ENCODE measurements around the gene KNSTRN. TPM values are rescaled to one million over a fixed set of nuclear protein-coding genes. Genes with fewer than 3 reads are reported as not detected.

Gene KNSTRN
- total RNA-seq, 1 donor from 2014 or later = 152 TPM

DNA sequence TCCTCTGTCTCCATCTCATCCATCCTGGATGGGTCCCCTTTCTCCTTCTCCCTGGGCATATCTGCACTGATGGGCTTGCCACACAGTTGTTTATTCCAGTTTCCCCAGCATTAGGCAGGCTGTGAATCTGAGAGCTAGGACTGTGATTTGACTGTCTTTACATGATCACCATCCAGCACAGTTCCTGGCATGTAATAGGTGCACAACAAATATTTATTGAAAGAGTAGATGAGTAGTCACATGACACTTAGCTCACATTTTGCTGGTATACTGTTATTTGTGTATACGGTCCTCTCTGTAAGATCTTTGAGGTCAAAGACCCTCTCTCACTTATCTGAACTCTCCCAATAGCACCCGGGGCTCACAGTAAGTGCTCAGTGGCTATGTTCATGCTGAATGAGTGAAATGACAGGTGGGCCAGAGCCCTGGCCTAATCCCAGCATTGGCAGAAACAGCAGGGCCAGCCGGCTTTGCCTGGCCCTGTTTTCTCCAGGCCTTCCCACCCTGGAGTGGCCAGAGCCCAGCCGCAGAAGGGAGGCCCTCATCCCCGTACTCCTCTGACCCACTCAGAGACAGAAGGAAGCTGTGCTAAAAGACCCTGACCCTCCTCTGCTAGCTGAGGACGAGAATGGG lies 42.1 kb downstream of the KNSTRN start:
- no peak for TF ChIP-seq EZH2 (IDR thresholded peaks at IDR 0.05)
- no peak for TF ChIP-seq CTCF (IDR thresholded peaks at IDR 0.05)
- no peak for TF ChIP-seq EZH2phosphoT487 (IDR thresholded peaks at IDR 0.05)
- peaks cover 4% of the 10 kb centered on the region for H3K4me1 Mint-ChIP-seq

DNA sequence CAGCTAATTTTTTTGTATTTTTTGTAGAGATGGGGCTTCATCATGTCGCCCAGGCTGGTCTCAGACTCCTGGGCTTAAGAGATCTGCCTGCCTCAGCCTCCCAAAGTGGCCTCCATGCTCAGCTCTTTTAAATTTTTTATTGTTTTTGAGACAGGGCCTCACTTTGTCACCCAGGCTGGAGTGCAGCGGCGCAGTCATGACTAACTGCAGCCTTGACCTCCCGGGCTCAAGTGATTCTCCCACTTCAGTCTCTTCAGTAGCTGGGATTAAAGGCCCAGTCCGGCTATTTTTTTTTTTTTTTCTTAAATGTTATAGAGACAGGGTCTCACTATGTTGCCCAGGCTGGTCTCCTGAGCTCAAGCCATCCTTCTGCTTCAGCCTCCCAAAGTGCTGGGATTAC lies 43.2 kb downstream of the KNSTRN start:
- Mint-ChIP-seq H3K4me1 (peaks cover 13% of the 10 kb centered on the region), H3K27ac (no peak overlapping the region), H3K27me3 (ENCODE audit: insufficient read depth, low read depth) (peaks cover 9% of the 10 kb centered on the region), H3K36me3 (no peaks in the 10 kb centered on the region), H3K4me3 (no peak overlapping the region), H3K9me3 (no peaks in the 10 kb centered on the region)
- Histone ChIP-seq H4K20me1 (ENCODE audit: low read depth) (peaks cover 10% of the 10 kb centered on the region), H3K4me1 (peaks cover 10% of the 10 kb centered on the region), H3K9me3 (ENCODE audit: low read depth) (no peaks in the 10 kb centered on the region), H3K9ac (no peak overlapping the region), H3F3A (ENCODE audit: low read depth) (peaks cover 11% of the 10 kb centered on the region), H3K79me2 (ENCODE audit: low read depth) (no peaks in the 10 kb centered on the region), H2AFZ (replicated peaks) (no peak overlapping the region), H3K27ac (no peak overlapping the region), H3K36me3 (no peaks in the 10 kb centered on the region), H3K27me3 (peaks cover 3% of the 10 kb centered on the region), H3K4me2 (no peak overlapping the region), H3K4me3 (no peak overlapping the region)
- TF ChIP-seq CTCF (IDR thresholded peaks at IDR 0.05) = no peak
- no peak for TF ChIP-seq EZH2phosphoT487 (IDR thresholded peaks at IDR 0.05)
- no peak for TF ChIP-seq EZH2 (IDR thresholded peaks at IDR 0.05)
- no peak for DNase-seq (ENCODE audit: low spot score)

More for the DNA sequence above, 42.1 kb downstream of the KNSTRN start:
- no peak for DNase-seq (ENCODE audit: low spot score)
- Mint-ChIP-seq H3K27me3 (ENCODE audit: insufficient read depth, low read depth) (peaks cover 6% of the 10 kb centered on the region), H3K27ac (no peak overlapping the region), H3K4me3 (no peak overlapping the region), H3K36me3 (no peaks in the 10 kb centered on the region), H3K9me3 (no peaks in the 10 kb centered on the region)
- Histone ChIP-seq H4K20me1 (ENCODE audit: low read depth) (peaks cover 11% of the 10 kb centered on the region), H3K27ac (no peak overlapping the region), H3K9ac (no peak overlapping the region), H3K27me3 (peaks cover 3% of the 10 kb centered on the region), H3K4me1 (peaks cover 10% of the 10 kb centered on the region), H3K79me2 (ENCODE audit: low read depth) (no peaks in the 10 kb centered on the region), H3K4me2 (no peak overlapping the region), H3K9me3 (ENCODE audit: low read depth) (no peaks in the 10 kb centered on the region), H3K36me3 (no peaks in the 10 kb centered on the region), H2AFZ (replicated peaks) (no peak overlapping the region), H3K4me3 (no peak overlapping the region), H3F3A (ENCODE audit: low read depth) (peaks cover 15% of the 10 kb centered on the region)

DNA sequence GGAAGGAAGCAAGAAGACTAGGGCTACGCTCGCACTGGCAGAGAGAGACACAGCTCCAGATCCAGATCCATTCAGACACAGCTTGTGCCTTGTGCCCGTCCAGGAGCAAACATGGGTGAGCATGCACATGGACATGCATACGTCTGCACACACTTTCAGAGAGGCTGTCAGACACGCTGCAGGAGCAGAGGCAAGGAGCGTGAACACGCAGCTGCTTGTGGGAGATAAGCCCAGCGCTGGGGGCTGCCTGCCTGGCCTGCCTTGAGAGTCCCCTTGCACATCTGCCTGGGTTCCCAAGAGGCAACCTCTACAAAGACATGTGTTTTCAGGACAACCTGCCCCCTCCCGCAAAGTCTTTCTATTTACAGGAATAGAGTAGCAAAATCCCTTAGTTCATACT lies 44.7 kb downstream of the KNSTRN start:
- Histone ChIP-seq H3K4me3 (no peak overlapping the region), H3K4me1 (no peaks in the 10 kb centered on the region), H3K9me3 (ENCODE audit: low read depth) (no peaks in the 10 kb centered on the region), H3K9ac (no peak overlapping the region), H2AFZ (replicated peaks) (no peak overlapping the region), H4K20me1 (ENCODE audit: low read depth) (no peaks in the 10 kb centered on the region), H3F3A (ENCODE audit: low read depth) (no peaks in the 10 kb centered on the region), H3K27me3 (no peaks in the 10 kb centered on the region), H3K4me2 (no peak overlapping the region), H3K36me3 (no peaks in the 10 kb centered on the region), H3K27ac (no peak overlapping the region), H3K79me2 (ENCODE audit: low read depth) (no peaks in the 10 kb centered on the region)
- H3K4me1 Mint-ChIP-seq = peaks cover 11% of the 10 kb centered on the region
- no peaks in the 10 kb centered on the region for H3K9me3 Mint-ChIP-seq
- H3K27me3 Mint-ChIP-seq (ENCODE audit: insufficient read depth, low read depth) = peaks cover 10% of the 10 kb centered on the region
- TF ChIP-seq EZH2phosphoT487 (IDR thresholded peaks at IDR 0.05) (no peak), CTCF (IDR thresholded peaks at IDR 0.05) (no peak), EZH2 (IDR thresholded peaks at IDR 0.05) (no peak)
- H3K27ac Mint-ChIP-seq = no peak overlapping the region
- no peak for DNase-seq (ENCODE audit: low spot score)
- H3K4me3 Mint-ChIP-seq = no peak overlapping the region
- no peaks in the 10 kb centered on the region for H3K36me3 Mint-ChIP-seq
